K562 (cell line): ENCODE data around the gene RSAD1. TPM values are rescaled to one million over a fixed set of nuclear protein-coding genes. Genes with fewer than 3 reads are reported as not detected.

Experiments
- ATAC-seq: fragments of 200-7000 bp; cut with Tn5 transposase; 3 replicates; pipeline ENCODE4 v1.9.1; 2020; ENCODE audit warnings: moderate library complexity
- Bru-seq: library from RNA; stranded (reverse); fragments of 400-500 nt; gene quantifications from one replicate; lab custom pipeline; 2021; lab: Mats Ljungman, UMichigan
- BruChase-seq, 2 experiments: library from RNA; stranded (reverse); fragments of 400-500 nt; gene quantifications; one replicate each; lab custom pipeline; 2021; lab: Mats Ljungman, UMichigan
- BruUV-seq: library from RNA; stranded (reverse); fragments of 400-500 nt; replicated peaks from 2 replicates; lab custom pipeline; 2021; lab: Mats Ljungman, UMichigan
- CTCF ChIA-PET: fragments of 300-600 bp; formaldehyde crosslinking; extraction: SDS; loops from one replicate; lab custom pipeline; 2021; ENCODE audit warnings: low intra/inter-chr PET ratio; lab: Yijun Ruan, JAX
- POLR2A ChIA-PET: fragments of 300-600, 350-650 bp; sonication (Branson Sonifier 250); formaldehyde crosslinking; extraction: SDS; loops from one replicate; lab custom pipeline; 2021; ENCODE audit warnings: antibody characterized with exemption, inconsistent platforms; lab: Yijun Ruan, JAX
- DNase-seq, 4 experiments: peaks; one replicate each; pipeline versions ENCODE4 v3.0.0 to v3.0.0-alpha.2; 2011 to 2018; ENCODE audit warnings: low spot score in 3 of 4, mixed read lengths in 3 of 4; ENCODE audit errors: extremely low read depth in 1 of 4
- FAIRE-seq: peaks from 2 replicates; lab custom pipeline; 2011; peaks lifted over from hg19 to GRCh38; lab: Jason Lieb, UNC
- H2AFZ ChIP-seq: 2 replicates; pipeline ENCODE4 v1.6.0; 2011; ENCODE audit warnings: low read depth, low read length, control low read depth, inconsistent platforms
- H3K27ac ChIP-seq: fragments of 200-600 bp; 3 replicates; pipeline ENCODE4 v1.8.0; 2011; ENCODE audit warnings: low read depth, mild to moderate bottlenecking, control low read depth, inconsistent platforms, low read length, moderate library complexity, mixed read lengths; ENCODE audit errors: extremely low read depth
- H3K27me3 ChIP-seq, 2 experiments: fragments of 300-600 bp in 1 of 2; 2 replicates in 1 of 2; 3 replicates in 1 of 2; pipeline versions ENCODE4 v1.6.0 to v1.8.0; 2011; ENCODE audit warnings: inconsistent platforms in 2 of 2, low read length in 2 of 2, mild to moderate bottlenecking in 1 of 2, mixed read lengths in 1 of 2, moderate library complexity in 1 of 2; ENCODE audit not compliant: control insufficient read depth in 2 of 2, insufficient read depth in 2 of 2
- H3K36me3 ChIP-seq: fragments of 300-600 bp; 3 replicates; pipeline ENCODE4 v1.8.0; 2011; ENCODE audit warnings: mild to moderate bottlenecking, low read length, inconsistent platforms; ENCODE audit not compliant: control insufficient read depth, insufficient read depth
- H3K4me1 ChIP-seq, 2 experiments: fragments of 200-600 bp in 1 of 2; replicated peaks in 1 of 2; 2 replicates in 1 of 2; 3 replicates in 1 of 2; pipeline versions ENCODE4 v1.5.1 to v1.8.0; 2011; ENCODE audit warnings: inconsistent platforms in 2 of 2, low read length in 2 of 2, mild to moderate bottlenecking in 1 of 2, mixed read lengths in 1 of 2, moderate library complexity in 1 of 2; ENCODE audit not compliant: control insufficient read depth in 2 of 2, insufficient read depth in 2 of 2
- H3K4me2 ChIP-seq: 2 replicates; pipeline ENCODE4 v1.6.1; 2011; ENCODE audit warnings: low read length, control low read depth, inconsistent platforms, mixed read lengths; ENCODE audit not compliant: insufficient read depth
- H3K4me3 ChIP-seq: fragments of 200-600 bp; sonication (generic), shearing (Covaris generic); 2 replicates; pipeline ENCODE4 v1.5.1; 2016; ENCODE audit warnings: control low read depth, inconsistent platforms
- H3K79me2 ChIP-seq: fragments of 200-600 bp; 3 replicates; pipeline ENCODE4 v1.8.0; 2011; ENCODE audit warnings: low read length, inconsistent platforms; ENCODE audit not compliant: control insufficient read depth, insufficient read depth
- H3K9ac ChIP-seq, 2 experiments: 2 replicates each; pipeline versions ENCODE4 v1.6.0 to v1.6.1; 2011; ENCODE audit warnings: low read depth in 2 of 2, low read length in 2 of 2, control low read depth in 1 of 2, inconsistent platforms in 1 of 2, mild to moderate bottlenecking in 1 of 2, mixed read lengths in 1 of 2; ENCODE audit not compliant: insufficient read depth in 1 of 2
- H3K9me1 ChIP-seq: one replicate; pipeline ENCODE4 v1.6.0; 2011; ENCODE audit warnings: inconsistent platforms, mild to moderate bottlenecking, low read length, moderate library complexity; ENCODE audit not compliant: control insufficient read depth, insufficient read depth
- H3K9me3 ChIP-seq: replicated peaks from 2 replicates; pipeline ENCODE4 v1.5.1; 2011; ENCODE audit warnings: low read depth, low read length, inconsistent platforms; ENCODE audit not compliant: control insufficient read depth, insufficient read depth
- H4K20me1 ChIP-seq: replicated peaks from 2 replicates; pipeline ENCODE4 v1.6.1; 2011; ENCODE audit warnings: low read length, inconsistent platforms, mixed read lengths; ENCODE audit not compliant: control insufficient read depth, insufficient read depth
- CREB1 ChIP-seq, 2 experiments: sonication (generic) in 1 of 2; formaldehyde crosslinking in 1 of 2; IDR thresholded peaks; 2 replicates each; pipeline versions ENCODE4 v1.6.1 to v1.8.0; 2012 to 2022; ENCODE audit warnings: inconsistent platforms in 1 of 2, mild to moderate bottlenecking in 1 of 2, missing genetic modification reagents in 1 of 2, moderate library complexity in 1 of 2
- EP400 ChIP-seq: fragments of 450-650 bp; IDR thresholded peaks from 2 replicates; pipeline ENCODE4 v1.6.1; 2017; ENCODE audit warnings: antibody characterized with exemption, mild to moderate bottlenecking, moderate library complexity
- FIP1L1 ChIP-seq: fragments of 200-400 bp; formaldehyde crosslinking; IDR thresholded peaks from 2 replicates; pipeline ENCODE4 v1.6.1; 2018; ENCODE audit warnings: mild to moderate bottlenecking, low read depth, low read length; ENCODE audit not compliant: poor library complexity, severe bottlenecking
- HDAC8 ChIP-seq: fragments of 450-650 bp; IDR thresholded peaks from 2 replicates; pipeline ENCODE4 v1.6.1; 2016; ENCODE audit warnings: mild to moderate bottlenecking, missing genetic modification characterization, moderate library complexity, missing compliant biosample characterization
- KAT2B ChIP-seq: IDR thresholded peaks from one replicate; pipeline ENCODE4 v1.6.1; 2012; ENCODE audit warnings: low read depth, mild to moderate bottlenecking, control low read depth, inconsistent platforms, low read length, moderate library complexity
- KDM2B ChIP-seq: fragments of 250-450 bp; sonication (Bioruptor Pico); IDR thresholded peaks from 2 replicates; pipeline ENCODE4 v1.8.0; 2021; ENCODE audit warnings: mild to moderate bottlenecking, moderate library complexity
- MNT ChIP-seq, 2 experiments: fragments of 450-650 bp; conservative IDR thresholded peaks; 2 replicates each; pipeline ENCODE4 v1.6.1; 2017; ENCODE audit warnings: mild to moderate bottlenecking in 2 of 2, moderate library complexity in 2 of 2
- NCOA6 ChIP-seq: fragments of 450-650 bp; IDR thresholded peaks from 2 replicates; pipeline ENCODE4 v1.6.1; 2017; ENCODE audit warnings: mild to moderate bottlenecking
- POLR2A ChIP-seq: fragments of 450-650 bp; conservative IDR thresholded peaks from 2 replicates; pipeline ENCODE4 v1.6.1; 2016
- RFX1 ChIP-seq: fragments of 450-650 bp; IDR thresholded peaks from 2 replicates; pipeline ENCODE4 v1.6.1; 2016; ENCODE audit warnings: mild to moderate bottlenecking, moderate library complexity
- TBP ChIP-seq: optimal IDR thresholded peaks from 2 replicates; pipeline ENCODE3; 2011; ENCODE audit warnings: low read depth, low read length, improper control_type of control experiment
- ZNF24 ChIP-seq: fragments of 450-650 bp; IDR thresholded peaks from 2 replicates; pipeline ENCODE4 v1.6.1; 2016
- ZNF347 ChIP-seq: fragments of 450-650 bp; formaldehyde crosslinking; IDR thresholded peaks from 2 replicates; pipeline ENCODE4 v1.4.0; 2020; ENCODE audit warnings: low read depth, mild to moderate bottlenecking, moderate library complexity
- WGBS: fragments of 100-300 bp; shearing (Covaris generic); methylation state at CpG from one replicate; pipeline ENCODE4 v1.1.6; 2016; ENCODE audit warnings: low coverage, mixed read lengths; ENCODE audit not compliant: insufficient coverage; ENCODE audit errors: missing lambda C conversion rate; 5-methylcytosine and 5-hydroxymethylcytosine counted together
- in situ Hi-C: fragments of 300-500 bp; cut with MboI; formaldehyde crosslinking; loops from 4 replicates; pipeline ENCODE4 v1.15.0; 2018; ENCODE audit warnings: inconsistent platforms, mixed read lengths
- intact Hi-C: fragments of 100-400 bp; cut with micrococcal nuclease; formaldehyde crosslinking; loops from 2 replicates; pipeline ENCODE4 v1.14.2; 2022
- long read RNA-seq, 3 experiments: library from polyadenylated mRNA in 2 of 3; library from RNA in 1 of 3; unstranded in 2 of 3; stranded (forward) in 1 of 3; transcript quantifications; one replicate each; pipeline ENCODE4 v2.0.0, GENCODE V29; 2019 to 2022
- polyA minus RNA-seq, 3 experiments: library from RNA; depleted of rRNA, polyadenylated mRNA; stranded (reverse); fragments of >200 nt; gene quantifications; 2 replicates each; pipeline ENCODE4 v1.2.3, GENCODE V29; 2011
- polyA plus RNA-seq, 8 experiments: library from polyadenylated mRNA; depleted of rRNA in 4 of 8; stranded (reverse) in 5 of 8; unstranded in 3 of 8; fragments of >200 nt; fragmentation: Nextera tagmentation in 2 of 8; fragmentation: Illumina TruSeq in 1 of 8; extraction: Ambion mirVana in 2 of 8; extraction: Trizol in 1 of 8; gene quantifications; 2 replicates each; pipeline versions ENCODE4 v1.2.1 to v1.2.3, GENCODE V29; 2011 to 2014; ENCODE audit warnings: inconsistent platforms in 1 of 8, missing spikeins in 1 of 8
- total RNA-seq, 7 experiments: library from RNA; depleted of rRNA in 6 of 7; stranded (reverse); fragments of >200 nt in 6 of 7; fragmentation: Illumina TruSeq in 2 of 7; extraction: Trizol in 2 of 7; gene quantifications; 2 replicates each; pipeline versions ENCODE4 v1.2.1 to v1.2.3, GENCODE V29; 2011 to 2021; ENCODE audit warnings: low replicate concordance in 1 of 7

The RSAD1 gene
- 82.5 and 106 TPM in 2 replicates for total RNA-seq (2011; cell fraction: chromatin; rRNA removed; ENCODE audit: low replicate concordance)
- 91.9 and 98.4 TPM in 2 replicates for total RNA-seq (2011; cell fraction: nucleolus; rRNA removed)
- 76.1 and 86.0 TPM in 2 replicates for total RNA-seq (2011; cell fraction: nucleoplasm; rRNA removed)
- total RNA-seq (2014; rRNA removed): 27.3 and 39.7 TPM in 2 replicates
- 24.5 and 26.8 TPM in 2 replicates for total RNA-seq (2014; rRNA removed; fragmentation: Illumina TruSeq; extraction: Trizol)
- 25.9 and 26.2 TPM in 2 replicates for total RNA-seq (2015; rRNA removed; fragmentation: Illumina TruSeq; extraction: Trizol)
- total RNA-seq (2021): 41.9 and 44.0 TPM in 2 replicates
- 37.3 and 40.0 TPM in 2 replicates for polyA plus RNA-seq (2011; rRNA removed)
- 24.5 and 36.5 TPM in 2 replicates for polyA plus RNA-seq (2011; cell fraction: cytosol; rRNA removed)
- 190 and 193 TPM in 2 replicates for polyA plus RNA-seq (2011; cell fraction: nucleus; rRNA removed)
- polyA plus RNA-seq (2012): 23.1 and 26.7 TPM in 2 replicates
- polyA plus RNA-seq (2014; fragmentation: Illumina TruSeq; extraction: Trizol): 23.1 and 24.9 TPM in 2 replicates
- polyA plus RNA-seq (2014; fragmentation: Nextera tagmentation; extraction: Ambion mirVana): 1 to 10 TPM; 4.5 to 5.2 TPM
- polyA plus RNA-seq (2014; rRNA removed): 42.5 and 44.8 TPM in 2 replicates
- 22.7 and 23.6 TPM in 2 replicates for polyA minus RNA-seq (2011; rRNA and poly(A)+ RNA removed)
- 10.9 and 17.9 TPM in 2 replicates for polyA minus RNA-seq (2011; cell fraction: cytosol; rRNA and poly(A)+ RNA removed)
- polyA minus RNA-seq (2011; cell fraction: nucleus; rRNA and poly(A)+ RNA removed): 60.3 and 71.5 TPM in 2 replicates
- percentile 85 among the genes with signal in this experiment for Bru-seq, nascent RNA
- BruChase-seq, experiment 1, labeled RNA remaining after a 2-hour chase: percentile 80 among the genes with signal in this experiment
- percentile 86 among the genes with signal in this experiment for BruChase-seq, experiment 2, labeled RNA remaining after a 6-hour chase
- long read RNA-seq, experiment 1, transcript RSAD1-201 (9 exons, 2,528 nt): major isoform, 89 of 268 reads
- long read RNA-seq, experiment 1, partial matches to known transcripts: 150 of 268 reads
- long read RNA-seq, experiment 1, other reads (novel, unspliced or antisense): 25 of 268 reads
- long read RNA-seq, experiment 2, transcript RSAD1-201 (9 exons, 2,528 nt): major isoform, 16 of 29 reads
- long read RNA-seq, experiment 2, partial matches to known transcripts: 5 of 29 reads
- long read RNA-seq, experiment 2, other reads (novel, unspliced or antisense): 8 of 29 reads
- long read RNA-seq, experiment 3, transcript RSAD1-201 (9 exons, 2,528 nt): major isoform, 28 of 43 reads
- long read RNA-seq, experiment 3, partial matches to known transcripts: 6 of 43 reads
- long read RNA-seq, experiment 3, other reads (novel, unspliced or antisense): 8 of 43 reads

GRCh38 chr17:50478391-50479381 lies at the start of gene RSAD1:
Gene RSAD1, plus strand, starts transcription at chr17:50478860. Its CDS starts 25 bp downstream, at chr17:50478885.
- peaks cover 4 to 9% of the 10 kb centered on the region in 2 experiments; a peak in 2 of 5 replicates for H3K27me3 ChIP-seq
- no peaks in the 10 kb centered on the region for H3K9me1 ChIP-seq
- peak within 1 kb of the TSS; percentile 96 for H3K4me2 ChIP-seq
- ChIA-PET CTCF (interaction anchor here (0.6 to 2.2 kb wide), 8 partner anchors 63 to 279 kb away, joined by 3 to 17 read pairs (median 6); partner anchors contain the start of genes COL1A1 and LRRC59), POLR2A (interaction anchor here (0.6 to 1.1 kb wide), 10 partner anchors 9 to 453 kb away, joined by 3 to 7 read pairs (median 3); no protein-coding TSS in a partner anchor)
- H3K36me3 ChIP-seq: peaks cover 35% of the 10 kb centered on the region
- ATAC-seq: peak; percentile 93
- no TSS peak for BruUV-seq
- H3K4me3 ChIP-seq: peak within 1 kb of the TSS; percentile 80
- intact Hi-C loops (loop anchor here (1.0 to 10.0 kb wide), 5 partner anchors 52 to 270 kb away; partner anchors contain the start of genes ACSF2 and LRRC59), in situ Hi-C loops (no loop called here)
- H3K79me2 ChIP-seq: peaks cover 18% of the 10 kb centered on the region
- peaks cover 11 to 34% of the 10 kb centered on the region in 2 experiments; a peak in 4 of 5 replicates for H3K4me1 ChIP-seq
- WGBS: 3% methylated on average over 62 of the region's 75 CpGs
- DNase-seq: peak; percentile 89 to 93 (median 90)
- H4K20me1 ChIP-seq: no peaks in the 10 kb centered on the region
- no peaks in the 10 kb centered on the region for H3K9me3 ChIP-seq
- H3K27ac ChIP-seq: peak within 1 kb of the TSS; percentile 90
- H2AFZ ChIP-seq: peak within 1 kb of the TSS; percentile 91
- FAIRE-seq: peak; percentile 19
- peak within 1 kb of the TSS; percentile 92 to 94 for H3K9ac ChIP-seq
- TF ChIP-seq MNT (conservative IDR thresholded peaks at IDR 0.05): peak; percentile 60 to 83; a peak in 3 of 4 replicates
- TF ChIP-seq TBP: peak; percentile 74
- peak; percentile 31; the same call in 1 of the 2 replicates for TF ChIP-seq HDAC8
- peak; percentile 26; the same call in 1 of the 2 replicates for TF ChIP-seq KDM2B (CRISPR knock-in tag)
- peak; percentile 87 for TF ChIP-seq ZNF24
- peak; percentile 74 for TF ChIP-seq KAT2B
- TF ChIP-seq CREB1 (IDR thresholded peaks at IDR 0.05): peak; percentile 84
- TF ChIP-seq CREB1 (CRISPR knock-in tag; IDR thresholded peaks at IDR 0.05): peak; percentile 84
- peak; percentile 41; the same call in 1 of the 2 replicates for TF ChIP-seq NCOA6
- TF ChIP-seq ZNF347: no peak
- no peak for TF ChIP-seq RFX1
- TF ChIP-seq FIP1L1: peak; percentile 94
- TF ChIP-seq EP400: peak; percentile 65
- peak; percentile 70; the same call in 1 of the 2 replicates for TF ChIP-seq POLR2A
